GM18519 (cell line): Measurements from ENCODE around the gene NCF2.
"Not testable (repeated sequence)": the region's sequence is repeated elsewhere in the genome, so short reads cannot be mapped to it uniquely, and the experiment has no call there.

Experiments used
- ATAC-seq: cut with Tn5 transposase; IDR thresholded peaks from one replicate; pipeline ENCODE4 v1.9.1; 2021; ENCODE audit warnings: mild to moderate bottlenecking, moderate library complexity; ENCODE audit not compliant: unreplicated experiment, low FRiP score

Gene NCF2

GRCh38 chr1:183590244-183591191 lies at the start of gene NCF2:
NCF2 (minus strand) TSS chr1:183590459; CDS start chr1:183590329, 130 bp downstream.
- peak; percentile 77 for ATAC-seq

GRCh38 chr1:183638649-183639387 lies 48.6 kb upstream of the NCF2 start:
- no peak for ATAC-seq

- no peak for ATAC-seq
Measured at GRCh38 chr1:183636783-183637182, 46.5 kb upstream of the NCF2 start.

GRCh38 chr1:183636334-183636682 lies 46.0 kb upstream of the NCF2 start:
- no peak for ATAC-seq

GRCh38 chr1:183635606-183636333 lies 45.5 kb upstream of the NCF2 start, which contains the start of gene ARPC5:
ARPC5 (minus strand) TSS chr1:183635783; CDS start chr1:183635659, 124 bp downstream.
- peak; percentile 58 for ATAC-seq

GRCh38 chr1:183635099-183635605 lies 44.9 kb upstream of the NCF2 start:
- no peak for ATAC-seq

- no peak for ATAC-seq
Measured at GRCh38 chr1:183634429-183635065, 44.3 kb upstream of the NCF2 start.

GRCh38 chr1:183633676-183634343 lies 43.6 kb upstream of the NCF2 start:
- ATAC-seq, result peak; percentile 54

- ATAC-seq, result no peak
Measured at GRCh38 chr1:183632964-183633363, 42.7 kb upstream of the NCF2 start.

- no peak for ATAC-seq
Measured at GRCh38 chr1:183632114-183632513, 41.9 kb upstream of the NCF2 start.

- ATAC-seq, result no peak
Measured at GRCh38 chr1:183630748-183631147, 40.5 kb upstream of the NCF2 start.

- no peak for ATAC-seq
Measured at GRCh38 chr1:183628537-183628936, 38.3 kb upstream of the NCF2 start.

- not testable (repeated sequence) for ATAC-seq
Measured at GRCh38 chr1:183626236-183626635, 36.0 kb upstream of the NCF2 start.

GRCh38 chr1:183622884-183623785 lies 32.9 kb upstream of the NCF2 start:
- ATAC-seq, result no peak

GRCh38 chr1:183622013-183622412 lies 31.8 kb upstream of the NCF2 start:
- ATAC-seq, result no peak

GRCh38 chr1:183620311-183620710 lies 30.1 kb upstream of the NCF2 start:
- ATAC-seq, result no peak

- ATAC-seq, result no peak
Measured at GRCh38 chr1:183619781-183620180, 29.5 kb upstream of the NCF2 start.

- not testable (repeated sequence) for ATAC-seq
Measured at GRCh38 chr1:183618202-183618601, 27.9 kb upstream of the NCF2 start.
